Stimulated activated CD4-positive, alpha-beta T cell treated with anti-CD3 and anti-CD28 coated beads, TNF-alpha, amount 100 ng/mL, for 1 hour (primary cell): ENCODE results near the gene PROKR1.

Experiments used
- DNase-seq, 3 donors: peaks; one replicate each; pipeline ENCODE4 v3.0.0-alpha.2; 2020; ENCODE audit warnings: low read depth in 3 of 3, low spot score in 1 of 3

The PROKR1 gene

GRCh38 chr2:68696554-68696953 lies 53.2 kb downstream of the PROKR1 start:
- DNase-seq: no peak

GRCh38 chr2:68698567-68699377 lies 55.4 kb downstream of the PROKR1 start:
- no peak for DNase-seq

GRCh38 chr2:68700560-68700959 lies 57.2 kb downstream of the PROKR1 start:
- DNase-seq: no peak

- no peak for DNase-seq
These were observed 63.3 kb downstream of the PROKR1 start for GRCh38 chr2:68706637-68707036.
